ENCODE results near the gene CDV3.

DNA sequence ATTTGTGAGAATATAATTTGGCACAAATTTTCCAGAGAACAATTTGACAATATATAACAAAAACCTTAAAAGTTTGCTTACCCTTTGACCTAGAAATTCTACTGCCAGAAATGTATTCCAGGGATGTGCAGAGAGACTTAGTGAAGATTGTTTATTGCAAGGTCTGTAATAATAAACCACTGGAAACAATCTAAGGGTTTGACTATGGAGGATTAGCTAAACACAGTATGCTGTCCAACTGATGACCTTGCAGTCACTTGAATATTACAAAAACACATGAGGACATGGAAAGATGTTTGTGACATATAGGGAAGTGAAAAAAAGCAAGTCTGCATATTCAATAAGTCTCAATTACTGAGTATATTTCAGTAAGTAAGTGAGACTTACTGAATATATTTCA lies 48.1 kb upstream of the CDV3 start:
- TF ChIP-seq CTCF (IDR thresholded peaks at IDR 0.05) (no peak), ZFX (IDR thresholded peaks at IDR 0.05; ENCODE audit: borderline replicate concordance) (no peak)
